ENCODE results near the gene MXRA8.
A peak's percentile ranks its signal among the peaks of the same experiment; 100 is the strongest.

The MXRA8 gene

GRCh38 chr1:1313500-1314236, 44.7 kb downstream of the MXRA8 start:
- 94% methylated on average over 37 of the region's 37 CpGs for WGBS
- Histone ChIP-seq H3K9ac (ENCODE audit: low read depth, low read length) (no peak overlapping the region), H3K9me3 (ENCODE audit: insufficient read depth, low read depth, low read length) (no peaks in the 10 kb centered on the region), H3K4me1 (ENCODE audit: insufficient read depth, low read length) (peaks cover 11% of the 10 kb centered on the region), H3K36me3 (ENCODE audit: insufficient read depth, low read length) (peaks cover 63% of the 10 kb centered on the region), H3K27ac (ENCODE audit: low read depth, low read length) (no peak overlapping the region), H3K27me3 (ENCODE audit: insufficient read depth, low read length) (no peaks in the 10 kb centered on the region), H3K4me3 (ENCODE audit: low read length) (no peak overlapping the region)

GRCh38 chr1:1312450-1313314, 45.7 kb downstream of the MXRA8 start:
- Histone ChIP-seq H3K9ac (ENCODE audit: low read depth, low read length) (no peak overlapping the region), H3K27me3 (ENCODE audit: insufficient read depth, low read length) (no peaks in the 10 kb centered on the region), H3K27ac (ENCODE audit: low read depth, low read length) (no peak overlapping the region), H3K9me3 (ENCODE audit: insufficient read depth, low read depth, low read length) (no peaks in the 10 kb centered on the region), H3K4me3 (ENCODE audit: low read length) (no peak overlapping the region), H3K36me3 (ENCODE audit: insufficient read depth, low read length) (peaks cover 55% of the 10 kb centered on the region), H3K4me1 (ENCODE audit: insufficient read depth, low read length) (peaks cover 7% of the 10 kb centered on the region)
- 95% methylated on average over 49 of the region's 49 CpGs for WGBS

GRCh38 chr1:1311107-1312104, 46.9 kb downstream of the MXRA8 start:
- H3K27me3 ChIP-seq (ENCODE audit: insufficient read depth, low read length), result no peaks in the 10 kb centered on the region; the same call in 1 of the 2 replicates
- peaks cover 49% of the 10 kb centered on the region for H3K36me3 ChIP-seq (ENCODE audit: insufficient read depth, low read length)
- H3K4me3 ChIP-seq (ENCODE audit: low read length), result no peak overlapping the region
- H3K9me3 ChIP-seq (ENCODE audit: insufficient read depth, low read depth, low read length), result no peaks in the 10 kb centered on the region
- no peak overlapping the region for H3K27ac ChIP-seq (ENCODE audit: low read depth, low read length)
- no peak overlapping the region for H3K9ac ChIP-seq (ENCODE audit: low read depth, low read length)
- peaks cover 12% of the 10 kb centered on the region for H3K4me1 ChIP-seq (ENCODE audit: insufficient read depth, low read length)
- WGBS, result 93% methylated on average over 22 of the region's 22 CpGs

- 93% methylated on average over 21 of the region's 21 CpGs for WGBS
- no peaks in the 10 kb centered on the region for H3K9me3 ChIP-seq (ENCODE audit: insufficient read depth, low read depth, low read length)
- H3K9ac ChIP-seq (ENCODE audit: low read depth, low read length), result no peak overlapping the region
- H3K36me3 ChIP-seq (ENCODE audit: insufficient read depth, low read length), result peaks cover 49% of the 10 kb centered on the region
- no peak overlapping the region; the same call in 1 of the 2 replicates for H3K27ac ChIP-seq (ENCODE audit: low read depth, low read length)
- peaks cover 15% of the 10 kb centered on the region; the same call in 1 of the 2 replicates for H3K4me1 ChIP-seq (ENCODE audit: insufficient read depth, low read length)
- H3K27me3 ChIP-seq (ENCODE audit: insufficient read depth, low read length), result no peaks in the 10 kb centered on the region; the same call in 1 of the 2 replicates
- H3K4me3 ChIP-seq (ENCODE audit: low read length), result no peak overlapping the region
Measured at GRCh38 chr1:1310476-1311053, 47.8 kb downstream of the MXRA8 start.

- H3K27me3 ChIP-seq (ENCODE audit: insufficient read depth, low read length), result no peaks in the 10 kb centered on the region; the same call in 1 of the 2 replicates
- peaks cover 49% of the 10 kb centered on the region for H3K36me3 ChIP-seq (ENCODE audit: insufficient read depth, low read length)
- H3K4me3 ChIP-seq (ENCODE audit: low read length), result no peak overlapping the region
- peaks cover 17% of the 10 kb centered on the region for H3K4me1 ChIP-seq (ENCODE audit: insufficient read depth, low read length)
- 82% methylated on average over 3 of the region's 3 CpGs for WGBS
- H3K27ac ChIP-seq (ENCODE audit: low read depth, low read length), result no peak overlapping the region; the same call in 1 of the 2 replicates
- H3K9ac ChIP-seq (ENCODE audit: low read depth, low read length), result no peak overlapping the region
- H3K9me3 ChIP-seq (ENCODE audit: insufficient read depth, low read depth, low read length), result no peaks in the 10 kb centered on the region
Measured at GRCh38 chr1:1310109-1310385, 48.3 kb downstream of the MXRA8 start.

- Histone ChIP-seq H3K9ac (ENCODE audit: low read depth, low read length) (peak overlapping the region; percentile 82), H3K4me3 (ENCODE audit: low read length) (peak overlapping the region; percentile 88), H3K9me3 (ENCODE audit: insufficient read depth, low read depth, low read length) (no peaks in the 10 kb centered on the region), H3K27ac (ENCODE audit: low read depth, low read length) (peak overlapping the region; percentile 13; the same call in 1 of the 2 replicates), H3K4me1 (ENCODE audit: insufficient read depth, low read length) (peaks cover 21% of the 10 kb centered on the region), H3K36me3 (ENCODE audit: insufficient read depth, low read length) (peaks cover 45% of the 10 kb centered on the region), H3K27me3 (ENCODE audit: insufficient read depth, low read length) (no peaks in the 10 kb centered on the region; the same call in 1 of the 2 replicates)
- WGBS, result 15% methylated on average over 57 of the region's 57 CpGs
Measured at GRCh38 chr1:1309251-1310108, 48.9 kb downstream of the MXRA8 start.

- Histone ChIP-seq H3K9me3 (ENCODE audit: insufficient read depth, low read depth, low read length) (no peaks in the 10 kb centered on the region), H3K4me1 (ENCODE audit: insufficient read depth, low read length) (peaks cover 23% of the 10 kb centered on the region), H3K36me3 (ENCODE audit: insufficient read depth, low read length) (peaks cover 38% of the 10 kb centered on the region), H3K9ac (ENCODE audit: low read depth, low read length) (peak overlapping the region; percentile 82), H3K4me3 (ENCODE audit: low read length) (peak overlapping the region; percentile 88), H3K27ac (ENCODE audit: low read depth, low read length) (peak overlapping the region; percentile 67; the same call in 1 of the 2 replicates), H3K27me3 (ENCODE audit: insufficient read depth, low read length) (no peaks in the 10 kb centered on the region; the same call in 1 of the 2 replicates)
- WGBS, result under 1% methylated on average over 66 of the region's 66 CpGs
Measured at GRCh38 chr1:1308756-1309250, 49.6 kb downstream of the MXRA8 start.

GRCh38 chr1:1307923-1308755, 50.2 kb downstream of the MXRA8 start, which contains the start of the genes ACAP3 and PUSL1:
ACAP3 (minus strand) TSS chr1:1307930; CDS start chr1:1307815, 115 bp downstream.
PUSL1 (plus strand) TSS chr1:1308597; CDS start chr1:1308644, 47 bp downstream.
- peak within 1 kb of the TSS; percentile 92 for H3K27ac ChIP-seq (ENCODE audit: low read depth, low read length)
- peak within 1 kb of the TSS; percentile 88 for H3K4me3 ChIP-seq (ENCODE audit: low read length)
- WGBS, result under 1% methylated on average over 130 of the region's 131 CpGs
- H3K27me3 ChIP-seq (ENCODE audit: insufficient read depth, low read length), result no peaks in the 10 kb centered on the region; the same call in 1 of the 2 replicates
- H3K36me3 ChIP-seq (ENCODE audit: insufficient read depth, low read length), result peaks cover 31% of the 10 kb centered on the region
- no peaks in the 10 kb centered on the region for H3K9me3 ChIP-seq (ENCODE audit: insufficient read depth, low read depth, low read length)
- H3K9ac ChIP-seq (ENCODE audit: low read depth, low read length), result peak within 1 kb of the TSS; percentile 82
- peaks cover 23% of the 10 kb centered on the region for H3K4me1 ChIP-seq (ENCODE audit: insufficient read depth, low read length)

Measured in HUES64 (cell line).